Measurements from ENCODE around the gene KRTAP13-2. TPM values are rescaled to one million over a fixed set of nuclear protein-coding genes. Genes with fewer than 3 reads are reported as not detected.

KRTAP13-2 gene
- total and polyA plus RNA-seq, 11 donors = not detected

GRCh38 chr21:30340714-30341573 is 31.1 kb downstream of the KRTAP13-2 start:
- H3K27me3 ChIP-seq = no peaks in the 10 kb centered on the region
- intact Hi-C loops (cut with DNase I) = loop anchor here (2.0 to 10.0 kb wide), 9 partner anchors 91 to 746 kb away; partner anchors contain the start of gene KRTAP13-4 (in 2 of the 10)
- TF ChIP-seq CTCF (IDR thresholded peaks at IDR 0.05) (peak; percentile 70 to 86 (median 81)), POLR2A (IDR thresholded peaks at IDR 0.05) (no peak)
- no peaks in the 10 kb centered on the region for H3K36me3 ChIP-seq
- H3K4me1 ChIP-seq = no peaks in the 10 kb centered on the region
- ATAC-seq (no peak), DNase-seq (peak in 2 of 5 donors; percentile 23 to 25)
- H3K27ac ChIP-seq = no peak overlapping the region
- no peaks in the 10 kb centered on the region for H3K9me3 ChIP-seq
- WGBS, 4 donors = 88 to 95% (median 90%) methylated on average over 2 of the region's 2 CpGs
- no peak overlapping the region for H3K4me3 ChIP-seq

GRCh38 chr21:30338717-30339116 is 33.4 kb downstream of the KRTAP13-2 start:
- DNase-seq (no peak), ATAC-seq (no peak)
- H3K4me1 ChIP-seq = no peaks in the 10 kb centered on the region
- TF ChIP-seq CTCF (IDR thresholded peaks at IDR 0.05) (no peak), POLR2A (IDR thresholded peaks at IDR 0.05) (no peak)
- no peaks in the 10 kb centered on the region for H3K36me3 ChIP-seq
- WGBS, 4 donors = 91 to 92% (median 92%) methylated on average over 4 of the region's 4 CpGs
- H3K27ac ChIP-seq = no peak overlapping the region
- no peak overlapping the region for H3K4me3 ChIP-seq
- no peaks in the 10 kb centered on the region for H3K9me3 ChIP-seq
- intact Hi-C loops (cut with DNase I) = no loop called here
- no peaks in the 10 kb centered on the region for H3K27me3 ChIP-seq

- TF ChIP-seq CTCF (IDR thresholded peaks at IDR 0.05) = no peak
- no peak for TF ChIP-seq POLR2A (IDR thresholded peaks at IDR 0.05)
- Histone ChIP-seq H3K36me3 (no peaks in the 10 kb centered on the region), H3K9me3 (no peaks in the 10 kb centered on the region), H3K27ac (no peak overlapping the region), H3K4me3 (no peak overlapping the region), H3K4me1 (no peaks in the 10 kb centered on the region), H3K27me3 (no peaks in the 10 kb centered on the region)
- intact Hi-C loops (cut with DNase I) = no loop called here
- ATAC-seq (no peak), DNase-seq (no peak)
Measured at GRCh38 chr21:30337772-30338171, 34.3 kb downstream of the KRTAP13-2 start.

GRCh38 chr21:30337276-30337744 is 34.8 kb downstream of the KRTAP13-2 start, which contains the start of gene KRTAP27-1:
Gene KRTAP27-1, minus strand, starts transcription at chr21:30337694. Its CDS starts 26 bp downstream, at chr21:30337668.
- Histone ChIP-seq H3K9me3 (no peaks in the 10 kb centered on the region), H3K4me3 (no peak within 1 kb of the TSS), H3K36me3 (no peaks in the 10 kb centered on the region), H3K27ac (no peak within 1 kb of the TSS), H3K4me1 (no peaks in the 10 kb centered on the region), H3K27me3 (no peaks in the 10 kb centered on the region)
- no peak for ATAC-seq
- DNase-seq = no peak
- WGBS, 4 donors = 82 to 96% (median 88%) methylated on average over 6 of the region's 6 CpGs
- TF ChIP-seq CTCF (IDR thresholded peaks at IDR 0.05) = no peak
- no peak for TF ChIP-seq POLR2A (IDR thresholded peaks at IDR 0.05)
- intact Hi-C loops (cut with DNase I) = no loop called here
